Myometrial cell (primary cell): ENCODE measurements around the gene CERK. TPM values are rescaled to one million over a fixed set of nuclear protein-coding genes. Genes with fewer than 3 reads are reported as not detected.

ENCODE experiments used
- total RNA-seq: library from RNA; depleted of rRNA; stranded (reverse); fragments of >200 nt; gene quantifications from 2 replicates; pipeline ENCODE4 v1.2.3, GENCODE V29; 2015

The CERK gene
- 27.6 and 29.7 TPM in 2 replicates for total RNA-seq

DNA sequence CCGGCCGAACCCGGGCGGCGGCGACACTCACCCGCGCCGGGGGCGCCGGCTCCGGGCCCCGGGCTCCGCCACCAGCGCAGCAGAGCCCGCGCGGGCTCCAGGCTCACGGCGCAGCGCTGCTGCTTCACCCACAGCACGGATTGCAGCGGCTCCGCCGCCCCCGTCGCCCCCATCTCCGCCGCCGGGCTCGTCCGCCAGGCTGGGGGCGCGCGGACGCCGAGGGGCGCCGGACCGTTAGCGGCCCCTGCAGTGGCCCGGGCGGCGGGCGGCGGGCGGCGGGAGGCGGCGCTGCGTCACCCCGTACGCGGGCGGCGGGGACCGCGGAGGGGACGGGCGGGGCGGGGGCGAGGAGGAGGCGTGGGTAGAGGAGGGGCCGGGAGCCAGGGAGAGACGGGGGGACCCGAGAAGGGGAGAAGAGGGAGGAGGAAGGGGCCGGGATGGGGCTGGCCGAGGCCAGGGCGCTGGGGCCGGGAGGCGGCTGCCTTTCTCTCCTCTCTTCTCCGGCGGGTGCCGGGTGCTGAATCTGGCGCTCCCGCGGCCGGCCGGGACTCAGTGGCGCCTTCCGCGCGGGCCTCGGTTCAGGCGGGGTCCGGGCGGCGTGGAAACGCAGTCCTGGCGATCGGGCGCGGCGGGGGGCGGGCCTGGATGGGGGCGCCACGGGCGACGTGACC lies at the start of gene CERK:
Gene CERK (minus strand): TSS at position 277 of the 671 bp plus-strand sequence. CDS start 104 bp downstream, at position 173.

DNA sequence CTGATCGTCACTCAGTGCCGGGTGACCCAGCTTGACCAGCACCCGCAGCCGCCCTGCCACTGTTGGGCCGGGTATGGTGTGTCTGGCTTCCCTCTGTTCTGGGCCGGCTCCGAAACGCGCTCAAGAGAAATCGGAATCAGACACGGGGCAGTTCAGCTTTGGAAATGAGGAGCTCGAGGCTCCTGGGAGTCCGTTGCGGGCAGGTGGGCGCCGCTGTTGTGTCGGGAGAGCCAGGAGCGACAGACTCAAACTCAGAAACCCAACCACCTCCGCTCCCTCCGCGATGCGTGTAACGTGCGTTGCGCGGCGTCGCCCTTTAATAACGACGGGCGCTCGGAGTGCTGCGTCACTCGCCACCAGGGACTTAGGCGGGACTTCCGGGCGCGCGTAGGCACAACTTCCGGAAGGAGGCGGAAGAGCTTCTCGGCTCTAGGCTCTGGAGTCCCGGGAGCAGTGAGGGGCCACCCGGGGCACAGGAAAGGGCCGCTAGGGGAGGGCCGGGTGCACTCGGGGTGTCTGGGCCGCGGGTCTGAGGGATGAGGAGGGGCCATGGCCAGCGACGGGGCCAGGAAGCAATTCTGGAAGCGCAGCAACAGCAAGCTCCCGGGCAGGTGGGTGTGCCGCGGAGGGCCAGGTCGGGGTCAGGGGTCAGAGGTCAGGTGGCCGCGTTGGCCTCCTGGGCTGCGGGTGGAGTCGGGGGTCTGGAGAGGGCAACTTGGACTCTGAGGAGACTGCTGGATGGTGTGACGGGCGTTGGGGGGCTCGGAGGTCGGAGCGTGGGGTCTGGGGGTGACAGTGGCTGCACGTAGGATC lies 24.4 kb upstream of the CERK start, which contains the start of gene TBC1D22A:
Gene TBC1D22A (plus strand): TSS at position 413 of the 813 bp plus-strand sequence. CDS start 137 bp downstream, at position 550.

Other genes with a start within 250 kb of the CERK start
- 0.29 TPM in 1 of 2 replicates, not detected in the other for gene CELSR1, start 200.6 kb downstream of the CERK start, total RNA-seq
- 7.5 and 8.9 TPM in 2 replicates for gene GRAMD4, start 117.9 kb downstream of the CERK start, total RNA-seq
- gene TBC1D22A, start 24.4 kb upstream of the CERK start, total RNA-seq, result 16.4 and 16.5 TPM in 2 replicates